ENCODE measurements around the gene IFNK. TPM values are rescaled to one million over a fixed set of nuclear protein-coding genes. Genes with fewer than 3 reads are reported as not detected.

IFNK gene
- polyA plus RNA-seq, 2 of the 4 experiments (the other 2 are of a cell fraction): not detected

DNA sequence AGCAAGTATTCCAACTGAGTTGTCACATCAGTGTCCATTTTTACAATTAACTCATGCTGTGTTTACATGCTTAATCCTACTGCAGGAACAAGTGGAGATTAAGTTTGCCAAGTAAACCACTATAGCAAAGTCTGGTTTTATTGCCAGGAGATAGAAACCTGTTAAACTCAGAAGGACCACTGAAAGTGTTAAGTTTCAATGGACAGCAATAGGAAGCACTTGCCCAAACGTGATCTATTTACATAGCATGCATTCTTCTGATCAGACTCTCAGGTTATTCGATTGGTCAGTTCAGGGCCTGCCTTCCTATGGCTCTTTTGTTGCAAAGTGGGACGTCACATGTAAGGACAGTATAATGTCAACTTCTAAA, 28.0 kb upstream of the IFNK start:
- POLR2A ChIA-PET: no interaction called here
- TF ChIP-seq, protein P1, sequence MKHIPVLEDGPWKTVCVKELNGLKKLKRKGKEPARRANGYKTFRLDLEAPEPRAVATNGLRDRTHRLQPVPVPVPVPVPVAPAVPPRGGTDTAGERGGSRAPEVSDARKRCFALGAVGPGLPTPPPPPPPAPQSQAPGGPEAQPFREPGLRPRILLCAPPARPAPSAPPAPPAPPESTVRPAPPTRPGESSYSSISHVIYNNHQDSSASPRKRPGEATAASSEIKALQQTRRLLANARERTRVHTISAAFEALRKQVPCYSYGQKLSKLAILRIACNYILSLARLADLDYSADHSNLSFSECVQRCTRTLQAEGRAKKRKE (CRISPR knock-in tag; IDR thresholded peaks at IDR 0.05; ENCODE audit: low read depth): no peak
- TF ChIP-seq, protein P2, sequence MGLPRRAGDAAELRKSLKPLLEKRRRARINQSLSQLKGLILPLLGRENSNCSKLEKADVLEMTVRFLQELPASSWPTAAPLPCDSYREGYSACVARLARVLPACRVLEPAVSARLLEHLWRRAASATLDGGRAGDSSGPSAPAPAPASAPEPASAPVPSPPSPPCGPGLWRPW (IDR thresholded peaks at IDR 0.05): no peak
- TF ChIP-seq HOXB13 (CRISPR knock-in tag; IDR thresholded peaks at IDR 0.05; ENCODE audit: low read depth): no peak
- no peak for TF ChIP-seq ESRRA (IDR thresholded peaks at IDR 0.05; ENCODE audit: borderline replicate concordance, low read length)
- Histone ChIP-seq H3K4me1 (peaks cover 9% of the 10 kb centered on the region; the same call in 2 of the 3 replicates), H3K9me3 (no peaks in the 10 kb centered on the region), H3K4me3 (no peak overlapping the region), H3K27ac (no peak overlapping the region), H3K4me2 (no peak overlapping the region)
- DNase-seq (ENCODE audit: low read depth in 1 of 2, low spot score in 1 of 2) (no peak), ATAC-seq (no peak), FAIRE-seq (no peak)
- CTCF ChIA-PET: no interaction called here
- WGBS (ENCODE audit: missing lambda C conversion rate): 54% methylated on average over 3 of the region's 3 CpGs

DNA sequence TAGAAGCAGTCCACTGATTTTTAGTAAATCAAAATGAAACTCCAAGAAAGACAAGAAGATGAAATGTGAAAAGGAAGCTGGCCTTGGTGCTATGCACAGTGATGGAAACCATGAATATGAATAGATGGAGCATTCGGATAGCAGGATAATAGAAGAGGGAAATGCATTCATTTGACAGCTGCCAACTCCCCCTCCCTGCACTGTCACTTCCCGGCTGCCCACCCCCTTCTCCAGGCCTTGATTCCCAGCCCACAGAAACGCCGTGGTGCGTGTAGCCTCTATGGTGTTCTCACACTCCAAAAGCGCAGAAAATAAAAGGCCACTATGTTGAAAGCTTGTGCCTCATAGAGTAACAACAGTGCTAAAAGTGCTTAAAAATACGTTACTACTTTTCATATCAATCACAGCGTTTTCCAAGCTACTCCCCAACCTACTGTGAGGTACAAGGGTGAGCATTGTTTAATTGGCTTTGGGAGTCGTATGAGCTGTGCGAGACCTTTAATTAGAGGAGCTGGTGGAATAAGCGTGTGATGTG, 26.1 kb upstream of the IFNK start:
- TF ChIP-seq HDAC2 (IDR thresholded peaks at IDR 0.05): no peak
- TF ChIP-seq RAD21 (conservative IDR thresholded peaks at IDR 0.05 in 1 of 2, IDR thresholded peaks at IDR 0.05 in 1 of 2): no peak
- TF ChIP-seq FOXS1 (CRISPR knock-in tag; IDR thresholded peaks at IDR 0.05): no peak
- TF ChIP-seq, protein P3, sequence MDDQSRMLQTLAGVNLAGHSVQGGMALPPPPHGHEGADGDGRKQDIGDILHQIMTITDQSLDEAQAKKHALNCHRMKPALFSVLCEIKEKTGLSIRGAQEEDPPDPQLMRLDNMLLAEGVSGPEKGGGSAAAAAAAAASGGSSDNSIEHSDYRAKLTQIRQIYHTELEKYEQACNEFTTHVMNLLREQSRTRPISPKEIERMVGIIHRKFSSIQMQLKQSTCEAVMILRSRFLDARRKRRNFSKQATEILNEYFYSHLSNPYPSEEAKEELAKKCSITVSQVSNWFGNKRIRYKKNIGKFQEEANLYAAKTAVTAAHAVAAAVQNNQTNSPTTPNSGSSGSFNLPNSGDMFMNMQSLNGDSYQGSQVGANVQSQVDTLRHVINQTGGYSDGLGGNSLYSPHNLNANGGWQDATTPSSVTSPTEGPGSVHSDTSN (IDR thresholded peaks at IDR 0.05): no peak
- TF ChIP-seq HOXB5 (CRISPR knock-in tag; IDR thresholded peaks at IDR 0.05): no peak
- TF ChIP-seq ZC3H11A (IDR thresholded peaks at IDR 0.05): no peak
- TF ChIP-seq NPAS2 (CRISPR knock-in tag; IDR thresholded peaks at IDR 0.05; ENCODE audit: borderline replicate concordance): no peak
- TF ChIP-seq GATA3 (IDR thresholded peaks at IDR 0.05; ENCODE audit: borderline replicate concordance): no peak
- TF ChIP-seq, protein P4, sequence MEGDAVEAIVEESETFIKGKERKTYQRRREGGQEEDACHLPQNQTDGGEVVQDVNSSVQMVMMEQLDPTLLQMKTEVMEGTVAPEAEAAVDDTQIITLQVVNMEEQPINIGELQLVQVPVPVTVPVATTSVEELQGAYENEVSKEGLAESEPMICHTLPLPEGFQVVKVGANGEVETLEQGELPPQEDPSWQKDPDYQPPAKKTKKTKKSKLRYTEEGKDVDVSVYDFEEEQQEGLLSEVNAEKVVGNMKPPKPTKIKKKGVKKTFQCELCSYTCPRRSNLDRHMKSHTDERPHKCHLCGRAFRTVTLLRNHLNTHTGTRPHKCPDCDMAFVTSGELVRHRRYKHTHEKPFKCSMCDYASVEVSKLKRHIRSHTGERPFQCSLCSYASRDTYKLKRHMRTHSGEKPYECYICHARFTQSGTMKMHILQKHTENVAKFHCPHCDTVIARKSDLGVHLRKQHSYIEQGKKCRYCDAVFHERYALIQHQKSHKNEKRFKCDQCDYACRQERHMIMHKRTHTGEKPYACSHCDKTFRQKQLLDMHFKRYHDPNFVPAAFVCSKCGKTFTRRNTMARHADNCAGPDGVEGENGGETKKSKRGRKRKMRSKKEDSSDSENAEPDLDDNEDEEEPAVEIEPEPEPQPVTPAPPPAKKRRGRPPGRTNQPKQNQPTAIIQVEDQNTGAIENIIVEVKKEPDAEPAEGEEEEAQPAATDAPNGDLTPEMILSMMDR (IDR thresholded peaks at IDR 0.05): no peak
- TF ChIP-seq CHD4 (IDR thresholded peaks at IDR 0.05; ENCODE audit: borderline replicate concordance): no peak
- Histone ChIP-seq H3K4me3 (no peak overlapping the region), H3K4me2 (no peak overlapping the region), H3K27ac (peak overlapping the region in 1 of 2 experiments; percentile 16; a peak in 1 of 6 replicates), H3K9me3 (no peaks in the 10 kb centered on the region), H3K4me1 (peaks cover 9% of the 10 kb centered on the region; the same call in 2 of the 3 replicates)
- FAIRE-seq (no peak), ATAC-seq (no peak), DNase-seq (ENCODE audit: low read depth in 1 of 2, low spot score in 1 of 2) (no peak)
- ChIA-PET POLR2A (interaction anchor here (1.2 kb wide), 1 partner anchor 18 kb away, joined by 4 read pairs; no protein-coding TSS in a partner anchor), CTCF (interaction anchor here (1.5 kb wide), 1 partner anchor 31 kb away, joined by 6 read pairs; the partner anchor contains the start of gene MOB3B)
- WGBS (ENCODE audit: missing lambda C conversion rate): 81% methylated on average over 11 of the region's 11 CpGs

DNA sequence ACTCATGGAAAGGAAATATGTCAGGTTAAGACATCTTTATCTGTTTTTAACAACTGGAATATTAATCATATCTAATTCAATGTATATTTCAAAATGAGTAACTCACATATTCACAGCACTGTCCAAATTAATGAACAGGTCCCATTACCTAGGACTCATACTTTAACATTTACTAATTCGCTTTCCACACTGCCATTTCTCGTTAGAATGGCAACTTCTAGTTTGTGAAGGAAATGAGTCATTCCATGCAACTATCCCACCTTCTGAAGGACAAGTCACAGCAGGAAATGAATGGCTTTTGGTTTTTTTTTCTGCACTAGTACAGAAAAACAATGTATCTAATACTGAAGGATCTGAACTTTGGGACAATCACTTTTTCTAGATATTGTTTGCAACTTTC, 24.6 kb upstream of the IFNK start:
- Histone ChIP-seq H3K4me3 (no peak overlapping the region), H3K4me2 (peak overlapping the region; percentile 60), H3K9me3 (no peaks in the 10 kb centered on the region), H3K27ac (peak overlapping the region; percentile 11 to 29; a peak in 3 of 6 replicates), H3K4me1 (peaks cover 9% of the 10 kb centered on the region; the same call in 2 of the 3 replicates)
- FAIRE-seq (peak; percentile 88), ATAC-seq (peak in 1 of 2 experiments; percentile 54; a peak in 2 of 6 replicates), DNase-seq (ENCODE audit: low read depth in 1 of 2, low spot score in 1 of 2) (peak; percentile 11 to 47)
- POLR2A ChIA-PET: interaction anchor here (1.2 kb wide), 1 partner anchor 17 kb away, joined by 4 read pairs; no protein-coding TSS in a partner anchor
- TF ChIP-seq MAFK (IDR thresholded peaks at IDR 0.05; ENCODE audit: partially characterized antibody) (no peak), FOSL2 (IDR thresholded peaks at IDR 0.05) (peak; percentile 35; the same call in 1 of the 2 replicates), FOSL2 (CRISPR knock-in tag; IDR thresholded peaks at IDR 0.05) (peak; percentile 74), JUNB (IDR thresholded peaks at IDR 0.05) (0 out of 2 replicates have a peak, but pooled peaks have one; percentile 33), MYC (IDR thresholded peaks at IDR 0.05; ENCODE audit: borderline replicate concordance, low read length) (no peak), KDM5A (IDR thresholded peaks at IDR 0.05) (no peak), POLR2A (IDR thresholded peaks at IDR 0.05; ENCODE audit: low read length) (no peak)
- TF ChIP-seq, protein P5, sequence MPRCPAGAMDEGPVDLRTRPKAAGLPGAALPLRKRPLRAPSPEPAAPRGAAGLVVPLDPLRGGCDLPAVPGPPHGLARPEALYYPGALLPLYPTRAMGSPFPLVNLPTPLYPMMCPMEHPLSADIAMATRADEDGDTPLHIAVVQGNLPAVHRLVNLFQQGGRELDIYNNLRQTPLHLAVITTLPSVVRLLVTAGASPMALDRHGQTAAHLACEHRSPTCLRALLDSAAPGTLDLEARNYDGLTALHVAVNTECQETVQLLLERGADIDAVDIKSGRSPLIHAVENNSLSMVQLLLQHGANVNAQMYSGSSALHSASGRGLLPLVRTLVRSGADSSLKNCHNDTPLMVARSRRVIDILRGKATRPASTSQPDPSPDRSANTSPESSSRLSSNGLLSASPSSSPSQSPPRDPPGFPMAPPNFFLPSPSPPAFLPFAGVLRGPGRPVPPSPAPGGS (IDR thresholded peaks at IDR 0.05): no peak
- TF ChIP-seq, protein P6, sequence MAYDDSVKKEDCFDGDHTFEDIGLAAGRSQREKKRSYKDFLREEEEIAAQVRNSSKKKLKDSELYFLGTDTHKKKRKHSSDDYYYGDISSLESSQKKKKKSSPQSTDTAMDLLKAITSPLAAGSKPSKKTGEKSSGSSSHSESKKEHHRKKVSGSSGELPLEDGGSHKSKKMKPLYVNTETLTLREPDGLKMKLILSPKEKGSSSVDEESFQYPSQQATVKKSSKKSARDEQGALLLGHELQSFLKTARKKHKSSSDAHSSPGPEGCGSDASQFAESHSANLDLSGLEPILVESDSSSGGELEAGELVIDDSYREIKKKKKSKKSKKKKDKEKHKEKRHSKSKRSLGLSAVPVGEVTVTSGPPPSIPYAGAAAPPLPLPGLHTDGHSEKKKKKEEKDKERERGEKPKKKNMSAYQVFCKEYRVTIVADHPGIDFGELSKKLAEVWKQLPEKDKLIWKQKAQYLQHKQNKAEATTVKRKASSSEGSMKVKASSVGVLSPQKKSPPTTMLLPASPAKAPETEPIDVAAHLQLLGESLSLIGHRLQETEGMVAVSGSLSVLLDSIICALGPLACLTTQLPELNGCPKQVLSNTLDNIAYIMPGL (CRISPR knock-in tag; IDR thresholded peaks at IDR 0.05; ENCODE audit: borderline replicate concordance): no peak
- TF ChIP-seq, protein P7, sequence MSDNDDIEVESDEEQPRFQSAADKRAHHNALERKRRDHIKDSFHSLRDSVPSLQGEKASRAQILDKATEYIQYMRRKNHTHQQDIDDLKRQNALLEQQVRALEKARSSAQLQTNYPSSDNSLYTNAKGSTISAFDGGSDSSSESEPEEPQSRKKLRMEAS (IDR thresholded peaks at IDR 0.05): no peak
- TF ChIP-seq, protein P2 (IDR thresholded peaks at IDR 0.05): no peak
- TF ChIP-seq, protein P3 (IDR thresholded peaks at IDR 0.05): no peak
- 2% methylated on average over 2 of the region's 2 CpGs for WGBS (ENCODE audit: missing lambda C conversion rate)
- CTCF ChIA-PET: no interaction called here
